Neuron (in vitro differentiated cells): ENCODE results near the gene PVALEF.

Experiments used
- H2AFZ ChIP-seq: one replicate; pipeline ENCODE4 v1.6.1; 2013; ENCODE audit warnings: low read depth, mild to moderate bottlenecking, inconsistent platforms, low read length, moderate library complexity
- H3K27me3 ChIP-seq: one replicate; pipeline ENCODE4 v1.6.1; 2013; ENCODE audit warnings: low read length; ENCODE audit not compliant: insufficient read depth
- H3K36me3 ChIP-seq: one replicate; pipeline ENCODE4 v1.6.1; 2013; ENCODE audit warnings: low read length; ENCODE audit not compliant: insufficient read depth
- H3K4me1 ChIP-seq: one replicate; pipeline ENCODE4 v1.6.1; 2013; ENCODE audit warnings: low read length; ENCODE audit not compliant: insufficient read depth
- H3K4me3 ChIP-seq: 2 replicates; pipeline ENCODE4 v1.5.1; 2013; ENCODE audit warnings: mild to moderate bottlenecking, low read length, moderate library complexity
- H3K9me3 ChIP-seq: one replicate; pipeline ENCODE4 v1.6.1; 2013; ENCODE audit warnings: low read length

The PVALEF gene

GRCh38 chr17:81156866-81157805 is 8.2 kb upstream of the PVALEF start:
- no peaks in the 10 kb centered on the region for H3K27me3 ChIP-seq
- peaks cover 2% of the 10 kb centered on the region for H3K9me3 ChIP-seq
- H2AFZ ChIP-seq: no peak overlapping the region
- H3K4me3 ChIP-seq: no peak overlapping the region
- no peaks in the 10 kb centered on the region for H3K4me1 ChIP-seq
- no peaks in the 10 kb centered on the region for H3K36me3 ChIP-seq

- H2AFZ ChIP-seq: no peak overlapping the region
- no peaks in the 10 kb centered on the region for H3K4me1 ChIP-seq
- no peak overlapping the region for H3K4me3 ChIP-seq
- H3K9me3 ChIP-seq: peaks cover 2% of the 10 kb centered on the region
- no peaks in the 10 kb centered on the region for H3K27me3 ChIP-seq
- H3K36me3 ChIP-seq: no peaks in the 10 kb centered on the region
Measured at GRCh38 chr17:81157848-81158687, 7.2 kb upstream of the PVALEF start.

- peaks cover 2% of the 10 kb centered on the region for H3K9me3 ChIP-seq
- no peak overlapping the region for H3K4me3 ChIP-seq
Measured at GRCh38 chr17:81158688-81159590, 6.4 kb upstream of the PVALEF start.

GRCh38 chr17:81159611-81160265 is 5.6 kb upstream of the PVALEF start:
- peaks cover 4% of the 10 kb centered on the region for H3K4me1 ChIP-seq
- H3K36me3 ChIP-seq: no peaks in the 10 kb centered on the region
- H3K27me3 ChIP-seq: no peaks in the 10 kb centered on the region
- H2AFZ ChIP-seq: no peak overlapping the region
- H3K9me3 ChIP-seq: peaks cover 2% of the 10 kb centered on the region
- no peak overlapping the region for H3K4me3 ChIP-seq

More at GRCh38 chr17:81158688-81159590, 6.4 kb upstream of the PVALEF start:
- H3K4me1 ChIP-seq: no peaks in the 10 kb centered on the region
- no peaks in the 10 kb centered on the region for H3K27me3 ChIP-seq
- H2AFZ ChIP-seq: no peak overlapping the region
- H3K36me3 ChIP-seq: no peaks in the 10 kb centered on the region

- H3K4me1 ChIP-seq: peaks cover 10% of the 10 kb centered on the region
- H3K4me3 ChIP-seq: no peak overlapping the region
- H3K27me3 ChIP-seq: no peaks in the 10 kb centered on the region
- H3K36me3 ChIP-seq: no peaks in the 10 kb centered on the region
- H3K9me3 ChIP-seq: peaks cover 2% of the 10 kb centered on the region
- H2AFZ ChIP-seq: no peak overlapping the region
Measured at GRCh38 chr17:81160306-81160705, 5.0 kb upstream of the PVALEF start.

GRCh38 chr17:81160747-81161453 is 4.4 kb upstream of the PVALEF start:
- Histone ChIP-seq H3K36me3 (no peaks in the 10 kb centered on the region), H3K9me3 (peaks cover 2% of the 10 kb centered on the region), H3K4me1 (peaks cover 15% of the 10 kb centered on the region), H3K4me3 (no peak overlapping the region), H3K27me3 (no peaks in the 10 kb centered on the region), H2AFZ (no peak overlapping the region)

GRCh38 chr17:81161536-81161935 is 3.8 kb upstream of the PVALEF start:
- Histone ChIP-seq H3K9me3 (peaks cover 2% of the 10 kb centered on the region), H3K36me3 (no peaks in the 10 kb centered on the region), H3K27me3 (no peaks in the 10 kb centered on the region), H3K4me3 (no peak overlapping the region), H2AFZ (no peak overlapping the region), H3K4me1 (peaks cover 16% of the 10 kb centered on the region)

- Histone ChIP-seq H3K27me3 (no peaks in the 10 kb centered on the region), H2AFZ (no peak overlapping the region), H3K4me3 (no peak overlapping the region), H3K36me3 (no peaks in the 10 kb centered on the region), H3K4me1 (peaks cover 20% of the 10 kb centered on the region), H3K9me3 (peaks cover 2% of the 10 kb centered on the region)
Measured at GRCh38 chr17:81161972-81162371, 3.3 kb upstream of the PVALEF start.

GRCh38 chr17:81162491-81162890 is 2.8 kb upstream of the PVALEF start:
- H3K4me3 ChIP-seq: no peak overlapping the region
- H3K9me3 ChIP-seq: peaks cover 1% of the 10 kb centered on the region
- no peak overlapping the region for H2AFZ ChIP-seq
- no peaks in the 10 kb centered on the region for H3K36me3 ChIP-seq
- H3K27me3 ChIP-seq: no peaks in the 10 kb centered on the region
- H3K4me1 ChIP-seq: peaks cover 20% of the 10 kb centered on the region

GRCh38 chr17:81163051-81163695 is 2.1 kb upstream of the PVALEF start:
- Histone ChIP-seq H3K36me3 (no peaks in the 10 kb centered on the region), H3K27me3 (no peaks in the 10 kb centered on the region), H3K9me3 (no peaks in the 10 kb centered on the region), H3K4me3 (no peak overlapping the region), H2AFZ (no peak overlapping the region), H3K4me1 (peaks cover 20% of the 10 kb centered on the region)

GRCh38 chr17:81163703-81164370 is 1.5 kb upstream of the PVALEF start:
- Histone ChIP-seq H3K9me3 (no peaks in the 10 kb centered on the region), H3K4me1 (peaks cover 20% of the 10 kb centered on the region), H3K4me3 (no peak overlapping the region), H3K36me3 (no peaks in the 10 kb centered on the region), H2AFZ (no peak overlapping the region), H3K27me3 (no peaks in the 10 kb centered on the region)
